GM18511 (cell line): ENCODE measurements around the gene TMEM121B.
"Not testable (repeated sequence)": the region's sequence is repeated elsewhere in the genome, so short reads cannot be mapped to it uniquely, and the experiment has no call there.

Source experiments
- ATAC-seq: cut with Tn5 transposase; IDR thresholded peaks from one replicate; pipeline ENCODE4 v1.9.1; 2021; ENCODE audit warnings: mild to moderate bottlenecking, moderate library complexity; ENCODE audit not compliant: unreplicated experiment

Gene TMEM121B

DNA sequence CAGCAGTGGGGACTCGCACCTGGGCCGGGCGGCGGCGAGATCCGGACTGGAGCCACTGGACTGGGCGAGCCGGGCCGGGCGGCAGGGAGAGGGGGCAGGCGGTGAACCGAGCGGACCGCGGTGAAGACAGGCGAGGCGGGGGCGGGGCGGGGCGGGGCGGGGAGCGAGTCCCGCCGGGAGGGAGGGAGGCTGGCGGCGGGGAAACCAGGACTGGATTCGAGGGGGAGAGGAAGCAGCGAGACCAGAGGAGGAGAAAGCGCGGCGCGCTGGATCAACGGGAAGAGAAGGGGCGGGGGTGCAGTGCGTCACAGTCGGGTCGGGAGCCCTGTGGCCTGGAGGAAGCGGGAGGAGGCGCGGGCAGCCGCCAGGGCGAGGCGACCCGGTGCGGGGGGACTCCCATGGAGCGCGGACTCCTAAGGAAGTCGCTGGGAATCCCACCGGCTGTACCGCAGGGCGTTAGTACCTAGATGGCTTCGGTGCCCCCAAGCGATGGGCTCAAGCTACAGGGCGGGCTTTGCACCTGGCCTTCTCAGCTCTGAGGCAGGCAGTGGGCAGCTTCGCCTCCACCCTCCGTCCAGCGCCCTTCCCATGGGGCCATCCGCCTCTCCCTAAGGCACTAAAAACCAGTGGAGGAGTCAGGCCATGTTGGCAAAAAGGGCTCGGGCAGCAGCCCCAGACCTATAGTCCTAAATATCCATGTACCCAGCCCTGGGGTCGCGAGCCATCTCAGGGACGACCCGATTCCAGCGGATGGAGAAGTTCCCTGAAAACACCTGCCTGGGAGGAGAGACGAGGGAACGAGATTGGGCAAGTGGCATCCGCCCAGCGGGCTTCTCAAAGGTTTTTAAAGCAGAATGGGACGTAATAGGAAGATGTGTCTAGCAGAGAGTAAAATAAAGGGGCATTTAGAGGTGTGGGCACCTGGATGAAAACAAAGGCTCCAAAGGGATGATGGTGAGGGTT lies at the start of gene TMEM121B:
TSS of gene TMEM121B (minus strand) at position 128 of the 963 bp plus-strand sequence. CDS start 233 bp downstream, outside the sequence.
- ATAC-seq, result no peak

DNA sequence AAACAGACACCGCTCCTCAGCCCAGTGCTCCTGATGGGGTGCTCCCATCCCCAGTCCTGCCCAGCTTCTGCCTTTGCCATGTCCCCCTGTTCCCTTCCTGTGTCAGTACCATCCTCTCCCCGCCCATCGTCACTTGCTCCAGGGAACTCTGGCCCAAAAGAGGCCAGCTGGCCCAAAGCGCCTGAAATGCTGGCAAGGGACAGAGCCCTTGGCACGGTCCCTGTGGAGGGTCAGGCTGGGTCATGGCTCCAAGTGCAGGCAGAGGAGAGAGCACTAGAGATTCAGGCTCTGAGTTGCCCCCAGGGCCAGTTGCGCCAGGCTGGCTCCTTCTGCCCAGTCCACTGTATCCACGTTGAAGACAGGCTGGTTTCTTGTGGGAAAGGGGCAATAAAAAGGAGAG lies 46.3 kb upstream of the TMEM121B start:
- ATAC-seq, result no peak

DNA sequence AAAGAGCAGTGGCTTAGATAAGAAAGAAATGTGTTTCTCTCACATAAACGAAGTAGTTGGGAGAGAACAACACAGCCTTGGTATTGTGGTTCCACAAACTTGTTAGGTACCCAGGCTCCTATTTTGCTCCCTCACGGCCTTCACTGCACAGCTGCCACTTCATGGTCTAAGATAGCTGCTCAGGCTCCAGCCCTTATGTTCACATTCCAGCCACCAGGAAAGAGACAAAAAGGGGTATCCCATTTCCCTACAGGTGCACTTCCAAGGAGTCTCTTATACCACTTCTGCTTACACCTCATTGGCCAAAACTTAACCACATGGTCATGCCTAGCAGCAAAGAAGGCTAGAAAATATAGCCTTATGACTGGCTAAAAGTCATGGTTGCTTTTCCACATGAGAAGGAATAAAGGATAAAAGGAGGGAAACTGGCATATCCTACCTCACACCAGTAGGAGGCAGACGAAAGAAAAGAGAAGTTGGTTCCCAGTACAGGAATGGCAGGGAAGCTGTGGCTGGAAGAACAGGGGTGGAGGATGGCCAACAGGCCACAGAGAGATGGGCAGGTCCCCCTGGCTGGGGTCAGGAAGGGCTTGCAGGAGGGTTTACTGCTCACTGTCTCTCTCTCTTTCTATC lies 43.3 kb upstream of the TMEM121B start:
- ATAC-seq, result no peak

DNA sequence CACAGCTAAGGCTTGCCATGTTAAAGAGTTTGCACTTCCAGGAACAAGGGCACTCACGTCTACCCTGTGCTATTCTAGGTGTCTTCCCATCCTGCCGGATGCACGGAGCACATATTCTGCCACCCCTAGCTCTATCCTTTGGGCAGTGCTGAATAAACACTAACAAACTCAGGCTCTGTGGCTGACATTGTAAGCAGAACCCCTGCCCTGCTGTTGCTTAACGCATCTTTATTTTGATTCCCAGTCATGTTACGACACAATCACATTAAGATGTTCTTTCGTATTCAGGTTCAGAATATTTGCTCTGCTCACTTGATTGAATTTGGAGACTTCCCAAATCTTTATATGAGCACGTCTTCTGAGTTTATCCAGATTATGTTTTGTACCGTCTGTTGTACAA lies 41.6 kb upstream of the TMEM121B start:
- ATAC-seq, result no peak

DNA sequence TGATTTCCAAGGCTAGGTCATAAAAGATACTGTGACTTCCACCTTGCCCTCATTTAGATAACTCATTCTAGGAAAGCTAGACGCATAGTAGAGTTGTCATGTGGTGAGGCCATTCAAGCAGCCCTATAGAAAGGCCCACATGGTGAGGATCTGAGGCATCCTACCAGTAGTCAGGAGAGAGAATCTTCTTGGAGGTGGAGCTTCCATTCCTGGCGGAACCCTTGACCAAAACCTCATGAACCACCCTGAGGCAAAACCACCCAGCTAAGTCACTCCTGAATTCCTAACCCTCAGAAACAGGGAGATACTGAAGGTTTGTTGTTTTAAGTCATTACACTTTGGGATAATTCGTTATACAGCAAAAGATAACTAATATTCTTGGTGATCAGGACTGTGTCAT lies 40.8 kb upstream of the TMEM121B start:
- ATAC-seq, result no peak

DNA sequence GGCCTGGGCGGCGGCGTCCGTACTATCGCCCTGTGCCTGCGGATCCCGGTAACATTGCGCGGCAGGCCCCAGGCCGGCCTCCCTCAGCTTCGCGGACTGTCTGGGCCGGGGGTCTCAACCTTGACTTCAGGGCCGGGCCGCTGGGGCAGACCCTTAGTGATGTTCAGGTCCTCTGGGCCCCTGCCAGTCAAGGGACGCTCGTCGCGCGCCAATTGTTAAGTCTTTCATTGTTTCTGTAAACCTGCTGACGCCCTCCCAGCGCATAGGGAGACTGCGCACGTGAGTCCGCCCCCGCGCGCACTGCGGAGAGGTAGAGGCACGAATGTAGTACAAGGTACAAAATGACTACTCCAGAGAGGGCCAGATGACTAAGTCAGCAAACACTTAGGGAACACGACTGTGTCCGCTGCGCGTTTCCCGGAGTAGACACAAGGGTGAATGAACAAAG lies 38.4 kb upstream of the TMEM121B start:
- peak; percentile 32 for ATAC-seq

DNA sequence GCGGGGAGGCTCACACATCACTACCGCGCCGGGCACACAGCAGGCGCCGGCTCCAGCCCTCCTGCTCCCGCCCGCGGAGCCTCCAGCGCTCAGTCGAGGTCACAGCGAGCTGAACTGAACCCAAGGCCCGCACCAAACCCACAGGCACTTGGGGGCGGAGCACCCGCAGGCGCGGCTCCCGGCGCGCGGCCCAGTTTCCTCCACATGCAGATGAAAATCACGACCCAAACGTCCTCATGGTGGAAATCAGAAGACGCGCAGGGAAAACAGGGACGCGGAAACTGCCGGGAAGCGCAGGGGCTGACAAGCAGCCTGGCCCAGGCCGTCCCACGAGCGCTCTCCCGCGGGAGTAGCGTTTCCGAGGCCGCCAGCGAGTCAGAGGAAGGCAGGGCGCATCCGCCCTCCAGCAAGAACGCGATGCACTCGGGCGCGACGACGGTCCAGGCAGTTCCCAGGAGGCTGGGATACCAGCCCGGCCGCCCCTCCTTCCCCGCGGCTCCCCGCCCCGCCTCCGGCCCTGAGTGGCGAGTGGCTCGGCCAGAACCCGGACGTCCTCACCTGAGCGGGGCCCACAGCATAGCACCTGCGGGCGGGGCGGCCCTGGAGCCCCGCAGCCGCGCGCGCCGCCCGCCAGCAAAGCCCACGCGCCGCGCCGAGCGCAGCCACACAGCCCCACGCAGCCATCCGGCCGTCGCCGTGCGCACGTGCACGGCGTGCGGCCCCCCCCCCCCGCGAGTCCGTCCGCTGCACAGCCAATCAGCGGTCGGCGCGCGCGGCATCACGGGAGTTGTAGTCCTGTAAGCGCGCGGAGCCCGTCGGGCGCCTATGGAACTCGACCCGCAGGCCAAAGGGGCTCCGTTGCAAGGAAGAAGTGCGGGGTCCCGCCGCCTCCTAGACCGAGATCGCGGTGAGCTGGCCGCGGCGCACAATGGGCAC lies 37.7 kb upstream of the TMEM121B start, which contains the start of gene HDHD5:
TSS of gene HDHD5 (minus strand) at position 710 of the 936 bp plus-strand sequence. CDS start at position 684, 26 bp downstream.
- peak; percentile 79 for ATAC-seq

DNA sequence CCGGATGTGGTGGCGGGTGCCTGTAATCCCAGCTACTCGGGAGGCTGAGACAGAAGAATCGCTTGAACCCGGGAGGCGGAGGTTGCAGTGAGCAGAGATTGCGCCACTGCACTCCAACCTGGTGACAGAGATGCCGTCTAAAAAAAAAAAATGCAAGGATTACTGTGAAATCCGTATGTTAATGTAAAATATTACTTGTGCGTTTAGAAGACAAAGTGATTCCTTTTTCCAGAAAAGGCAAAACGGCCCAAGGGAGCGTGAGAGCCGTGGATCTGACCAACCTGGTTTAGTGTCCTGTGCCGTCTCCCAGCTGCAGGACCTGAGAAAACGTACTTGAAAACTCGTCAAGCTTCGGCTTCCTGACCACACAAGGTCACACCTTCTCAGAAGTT lies 37.0 kb upstream of the TMEM121B start:
- ATAC-seq, result no peak

DNA sequence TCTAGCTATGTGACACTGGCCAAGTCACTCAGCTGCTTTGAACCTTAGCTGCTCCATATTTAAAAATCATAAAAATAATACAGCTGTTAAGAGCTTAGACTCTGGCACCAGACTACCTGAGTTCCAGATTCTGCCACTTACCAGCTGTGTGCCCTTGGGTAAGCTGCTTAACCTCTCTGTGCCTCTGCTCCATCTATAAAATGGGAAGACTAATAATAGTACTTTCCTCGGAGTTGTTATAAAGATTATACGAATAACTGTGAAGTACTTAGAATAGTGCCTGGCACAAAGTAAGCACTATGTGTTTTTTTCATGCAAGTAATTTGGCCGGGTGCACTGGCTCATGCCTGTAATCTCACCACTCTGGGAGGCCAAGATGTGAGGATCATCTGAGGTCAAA lies 36.6 kb upstream of the TMEM121B start:
- no peak for ATAC-seq

DNA sequence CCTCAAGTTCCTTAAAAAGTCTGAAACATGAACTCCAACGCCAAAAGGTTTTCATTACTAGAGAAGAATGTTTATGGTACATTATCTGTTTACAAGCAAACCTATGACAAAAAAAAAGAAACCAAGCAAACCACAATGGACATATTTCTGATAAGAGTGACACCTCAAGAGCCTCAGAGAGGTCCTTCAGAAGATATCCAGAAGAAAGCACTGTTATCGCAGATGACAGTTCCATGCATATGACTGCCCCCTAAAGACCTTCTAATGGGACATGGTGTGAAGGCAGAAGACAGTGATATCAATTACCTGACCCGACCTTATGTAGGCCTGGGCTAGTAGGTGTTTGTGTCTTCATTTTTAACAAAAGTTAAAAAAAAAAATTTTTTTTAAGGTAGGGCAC lies 34.8 kb upstream of the TMEM121B start:
- no peak for ATAC-seq

DNA sequence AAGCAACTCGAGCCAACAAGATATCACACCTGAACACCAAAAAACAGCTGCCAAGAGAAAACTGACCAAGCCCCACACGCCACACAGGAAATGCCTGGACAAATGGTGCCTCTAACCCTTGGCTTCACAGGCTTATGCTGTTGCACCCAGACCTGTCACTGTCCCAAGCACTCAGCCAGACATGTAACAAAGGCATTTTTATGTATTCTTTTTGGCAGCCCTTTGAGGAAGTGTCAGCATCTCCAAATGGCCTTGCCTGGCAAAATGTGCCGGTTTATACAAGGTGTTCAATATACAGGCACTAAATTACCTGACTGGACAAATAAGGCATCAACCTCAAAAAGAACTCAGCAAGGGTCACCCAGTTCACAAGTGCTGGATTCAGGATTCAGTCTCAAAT lies 31.8 kb upstream of the TMEM121B start:
- no peak for ATAC-seq

DNA sequence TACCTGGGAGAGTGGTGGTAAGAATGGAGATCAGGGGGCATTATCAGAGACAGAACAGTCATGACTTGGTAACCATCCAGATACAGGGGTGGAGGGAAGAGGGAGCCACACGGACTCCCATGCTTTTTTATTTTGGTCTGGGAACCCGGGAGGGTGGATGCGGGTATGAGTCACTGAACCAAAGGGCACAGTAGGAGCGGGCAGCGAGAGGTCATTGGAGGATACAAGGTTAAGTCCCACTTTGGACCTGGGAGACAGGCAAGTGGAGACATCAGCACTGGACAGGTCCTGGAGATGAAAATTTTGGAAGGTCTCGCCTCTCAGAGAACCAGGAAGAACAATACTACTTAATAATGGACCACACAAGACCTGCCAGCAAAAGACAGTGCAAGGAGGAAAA lies 31.2 kb upstream of the TMEM121B start:
- ATAC-seq, result no peak

DNA sequence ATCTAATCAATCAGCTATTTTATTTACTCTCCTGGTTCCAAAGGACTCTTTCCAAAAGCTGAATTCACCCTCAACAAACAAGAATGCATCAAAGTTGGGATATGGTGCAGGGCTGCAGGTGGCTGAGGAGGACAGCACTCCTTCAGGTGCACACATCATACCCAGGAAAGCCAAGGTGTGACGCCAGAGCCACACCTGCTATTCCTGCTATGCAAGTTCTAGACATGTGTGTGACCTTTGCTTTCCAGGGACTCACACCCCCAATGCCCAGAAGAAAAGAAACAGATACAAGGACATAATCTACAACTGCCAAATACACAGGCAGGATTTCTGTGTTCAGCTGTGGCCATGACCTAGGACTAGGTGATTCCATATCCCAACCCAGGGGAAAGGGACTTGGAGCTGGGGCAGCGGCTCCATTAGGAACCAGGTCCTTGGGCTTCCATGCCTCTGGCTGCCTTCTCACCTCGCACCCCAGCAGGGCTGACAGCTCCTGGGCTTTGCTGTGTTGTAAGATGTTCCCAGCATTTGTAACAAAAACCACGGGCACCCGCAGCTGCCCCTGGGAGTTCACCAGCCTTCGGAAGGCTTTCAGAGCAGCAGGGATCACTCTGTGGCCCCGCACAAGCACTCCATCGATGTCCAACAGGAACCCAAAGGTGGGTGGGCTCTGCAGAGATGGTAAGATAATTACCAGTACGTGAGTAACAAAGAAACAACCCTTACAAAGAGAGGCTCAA lies 28.1 kb upstream of the TMEM121B start:
- no peak for ATAC-seq

DNA sequence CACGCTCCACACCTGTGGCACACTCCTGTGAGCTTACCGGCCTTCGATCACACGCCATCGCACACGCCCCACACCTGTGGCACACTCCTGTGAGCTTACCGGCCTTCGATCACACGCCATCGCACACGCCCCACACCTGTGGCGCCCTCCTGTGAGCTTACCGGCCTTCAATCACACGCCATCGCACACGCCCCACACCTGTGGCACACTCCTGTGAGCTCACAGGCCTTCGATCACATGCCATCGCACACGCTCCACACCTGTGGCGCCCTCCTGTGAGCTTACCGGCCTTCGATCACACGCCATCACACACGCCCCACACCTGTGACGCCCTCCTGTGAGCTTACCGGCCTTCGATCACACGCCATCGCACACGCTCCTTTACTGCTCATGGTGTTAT lies 26.3 kb upstream of the TMEM121B start:
- ATAC-seq, result not testable (repeated sequence)

DNA sequence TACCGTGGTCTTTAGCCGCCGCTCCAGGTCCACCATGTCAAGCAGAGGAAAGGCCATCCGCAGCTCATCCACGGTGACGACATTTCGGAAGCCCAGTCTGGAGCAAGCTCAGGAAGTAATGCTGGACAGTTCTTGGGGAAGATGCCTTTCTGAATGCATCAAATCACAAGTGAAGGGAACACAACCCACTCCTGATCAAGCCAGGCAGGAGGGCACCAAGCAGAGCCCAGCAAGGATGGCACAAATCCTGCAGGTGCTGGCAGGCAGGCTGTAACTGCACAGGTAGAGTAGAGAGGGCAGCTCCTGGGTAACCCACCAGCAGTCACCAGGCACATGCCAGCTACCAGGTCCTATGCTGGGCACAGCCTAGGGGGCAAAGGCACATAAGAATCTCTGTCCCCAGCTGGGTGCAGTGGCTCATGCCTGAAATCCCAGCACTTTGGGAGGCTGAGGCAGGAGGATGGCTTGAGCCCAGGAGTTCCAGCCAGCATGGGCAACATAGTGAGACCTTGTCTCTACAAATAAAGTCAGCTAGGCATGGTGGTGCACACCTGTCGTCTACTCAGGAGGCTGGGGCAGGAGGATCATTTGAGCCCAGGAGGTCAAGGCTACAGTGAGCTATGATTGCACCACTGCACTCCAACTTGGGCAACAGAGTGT lies 24.0 kb upstream of the TMEM121B start:
- ATAC-seq, result no peak

DNA sequence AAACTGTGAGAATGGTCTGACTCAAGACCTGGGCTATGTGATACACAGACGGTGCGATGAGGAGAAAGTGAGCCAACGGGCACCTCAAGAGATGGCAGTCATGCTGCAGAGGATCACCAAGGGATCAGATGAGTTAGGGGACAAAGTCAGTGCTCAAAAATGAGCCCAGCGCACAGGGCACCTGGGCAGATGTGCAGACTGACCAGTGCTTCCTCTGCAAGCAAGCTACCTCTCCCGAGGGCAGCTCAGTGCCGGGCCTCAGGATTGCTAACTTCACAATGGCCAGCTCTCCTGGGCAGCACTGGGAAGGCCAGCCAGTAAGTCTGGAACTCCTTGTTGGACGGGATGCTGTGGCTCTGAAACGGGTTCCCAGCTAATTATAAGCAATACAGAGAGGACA lies 22.7 kb upstream of the TMEM121B start:
- no peak for ATAC-seq

DNA sequence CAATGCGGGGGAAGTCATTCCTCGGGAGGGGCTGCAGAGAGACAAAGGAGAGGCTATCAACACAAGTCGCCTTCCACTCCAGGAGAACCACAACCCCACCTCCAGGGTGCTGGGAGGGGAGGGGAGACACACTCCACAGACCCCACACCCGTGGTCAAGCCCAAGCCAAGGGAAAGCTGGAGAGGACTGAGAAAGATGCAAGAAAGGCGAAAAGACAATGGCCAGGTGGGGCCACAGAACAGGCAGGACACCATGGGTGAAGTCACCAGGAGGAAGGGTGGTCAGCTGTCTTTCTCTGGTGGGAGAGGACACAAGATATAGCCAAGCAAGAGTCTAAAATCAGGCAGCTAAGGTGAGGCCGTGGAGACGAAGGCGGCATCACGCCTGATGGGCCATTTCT lies 21.9 kb upstream of the TMEM121B start:
- no peak for ATAC-seq

DNA sequence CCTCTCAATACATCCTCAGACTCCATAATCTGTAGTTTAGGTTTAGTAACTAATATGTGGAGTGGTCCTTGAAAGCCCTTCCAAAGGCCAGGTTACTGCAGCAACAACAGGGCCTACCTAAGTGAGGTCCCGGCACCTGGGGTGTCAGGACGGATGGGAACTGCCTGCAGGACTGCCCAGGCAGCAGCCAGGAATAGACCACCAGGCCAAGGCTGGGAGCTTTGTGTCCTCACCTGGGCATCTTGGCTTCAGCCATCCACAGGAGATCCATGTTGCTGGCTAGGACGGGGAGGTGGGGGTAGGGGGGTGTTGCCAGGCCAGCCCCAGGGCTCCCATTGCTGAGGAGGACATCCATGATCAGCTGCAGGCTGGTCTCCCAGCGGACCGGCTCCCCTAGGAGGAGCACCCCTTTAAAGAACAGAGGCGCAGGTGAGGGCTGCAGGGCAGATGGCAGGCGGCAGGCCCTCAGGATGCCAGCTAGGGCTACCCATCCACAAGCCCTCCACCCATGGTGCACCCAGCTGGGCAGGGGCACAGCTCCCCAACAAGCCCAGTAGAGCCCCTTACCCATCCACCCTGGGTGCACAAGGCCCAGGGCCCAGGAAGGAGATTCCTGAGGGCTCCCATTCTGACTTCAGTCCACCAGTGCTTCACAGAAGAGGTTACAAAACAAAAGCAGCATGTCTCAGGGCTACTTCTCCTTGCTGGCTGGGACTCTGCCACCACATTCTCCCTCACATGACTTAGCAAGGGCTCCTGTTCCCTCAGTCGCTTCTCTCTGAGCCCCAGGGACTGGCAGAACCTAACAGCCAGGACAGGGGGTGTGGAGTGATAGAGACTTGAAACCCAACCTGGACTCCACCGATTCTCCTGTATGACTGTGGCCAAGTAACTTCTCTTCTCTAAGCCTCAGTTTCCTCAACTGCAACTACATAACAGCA lies 19.9 kb upstream of the TMEM121B start:
- ATAC-seq, result no peak

DNA sequence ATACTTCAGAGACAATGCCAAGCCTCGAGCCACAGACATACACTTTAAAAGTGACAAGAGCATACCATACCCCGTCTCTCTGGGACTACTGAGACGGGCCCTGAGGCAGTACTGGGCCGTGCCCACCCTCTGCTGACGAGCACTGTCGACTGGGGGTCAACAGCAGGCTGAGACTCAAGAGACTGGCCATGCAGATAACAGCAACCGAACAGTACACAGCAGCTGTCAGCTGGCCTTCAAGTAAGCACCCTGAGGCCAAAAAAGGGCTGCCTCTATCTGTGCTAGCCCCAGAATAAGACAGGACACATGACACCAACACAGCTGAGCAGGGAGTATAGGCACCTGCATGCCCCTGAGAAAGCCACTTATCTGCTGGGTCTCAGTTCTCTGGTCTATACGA lies 18.9 kb upstream of the TMEM121B start:
- no peak for ATAC-seq
